GM12892 (cell line): Measurements from ENCODE around the gene ALDH9A1.

ENCODE experiments used
- POLR2A ChIP-seq: IDR thresholded peaks from 2 replicates; pipeline ENCODE4 v1.6.1; 2011; ENCODE audit warnings: low read depth, low read length, control low read depth
- POLR2AphosphoS5 ChIP-seq: IDR thresholded peaks from 2 replicates; pipeline ENCODE4 v1.6.1; 2011; ENCODE audit warnings: low read depth, low read length, control low read depth

DNA sequence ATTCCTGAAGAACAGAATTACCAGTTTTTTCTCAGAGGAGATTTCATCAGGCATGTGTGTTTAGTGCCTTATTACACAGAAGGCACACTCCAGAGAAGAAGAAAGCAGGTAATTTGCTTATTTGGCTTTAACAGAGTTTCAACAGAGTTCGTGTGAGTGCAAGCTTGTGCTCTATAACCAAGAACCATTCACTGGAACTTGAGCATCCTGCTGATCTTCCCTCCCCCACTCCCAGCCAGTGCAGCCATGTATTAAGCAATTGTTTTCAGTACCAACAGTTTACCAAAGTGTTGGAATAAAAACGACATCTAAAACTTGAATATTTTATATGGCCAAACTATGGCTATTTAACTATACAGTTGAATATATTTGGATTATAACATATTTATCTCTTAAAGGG is 63.0 kb downstream of the ALDH9A1 start:
- TF ChIP-seq POLR2A (no peak), POLR2AphosphoS5 (no peak)
